ENCODE results near the gene MACROH2A1. TPM values are rescaled to one million over a fixed set of nuclear protein-coding genes. Genes with fewer than 3 reads are reported as not detected.
"Not testable (repeated sequence)": the region's sequence is repeated elsewhere in the genome, so short reads cannot be mapped to it uniquely, and the experiment has no call there.

MACROH2A1 gene
- total RNA-seq, 1 donor from 2014 or later, result 390 TPM

DNA sequence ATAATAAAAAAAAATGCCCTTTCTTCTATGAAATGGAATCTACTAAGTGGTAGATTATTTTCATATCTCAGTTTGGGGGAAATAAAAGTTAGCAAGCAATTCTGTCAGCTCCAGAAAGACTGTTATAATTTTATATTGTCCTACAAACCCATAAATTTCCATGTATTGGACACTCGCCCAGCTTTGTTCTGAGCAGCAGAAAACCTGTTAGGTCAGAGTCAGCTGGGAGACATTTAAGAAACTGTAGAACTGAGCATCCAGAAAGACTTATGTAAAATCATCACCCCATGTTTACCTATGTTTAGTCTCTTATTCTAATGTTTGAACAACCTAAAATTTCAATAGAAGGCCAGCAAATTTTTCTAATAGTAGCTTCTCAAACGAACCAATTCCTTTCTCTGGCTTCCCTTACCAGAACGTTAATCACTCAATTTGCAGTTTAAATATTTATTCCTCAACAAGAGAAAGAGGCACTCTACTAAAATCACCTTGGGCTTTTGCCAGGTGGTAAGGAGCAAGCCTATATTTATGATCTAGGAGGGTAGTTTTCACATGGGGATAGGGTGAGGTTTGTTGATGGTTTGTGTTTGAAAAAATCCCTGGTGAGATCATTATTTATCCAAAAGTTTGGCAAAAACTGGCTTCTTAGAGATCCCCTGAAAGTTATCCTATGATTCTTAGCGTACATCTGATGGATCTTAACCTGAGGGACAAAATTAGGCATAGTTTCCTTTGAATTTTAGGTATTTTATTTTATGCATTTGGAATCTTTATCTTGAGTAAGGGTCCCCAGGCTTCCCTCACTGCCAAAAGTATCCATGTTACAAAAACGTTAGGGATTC is 34.4 kb downstream of the MACROH2A1 start:
- TF ChIP-seq, protein P1, sequence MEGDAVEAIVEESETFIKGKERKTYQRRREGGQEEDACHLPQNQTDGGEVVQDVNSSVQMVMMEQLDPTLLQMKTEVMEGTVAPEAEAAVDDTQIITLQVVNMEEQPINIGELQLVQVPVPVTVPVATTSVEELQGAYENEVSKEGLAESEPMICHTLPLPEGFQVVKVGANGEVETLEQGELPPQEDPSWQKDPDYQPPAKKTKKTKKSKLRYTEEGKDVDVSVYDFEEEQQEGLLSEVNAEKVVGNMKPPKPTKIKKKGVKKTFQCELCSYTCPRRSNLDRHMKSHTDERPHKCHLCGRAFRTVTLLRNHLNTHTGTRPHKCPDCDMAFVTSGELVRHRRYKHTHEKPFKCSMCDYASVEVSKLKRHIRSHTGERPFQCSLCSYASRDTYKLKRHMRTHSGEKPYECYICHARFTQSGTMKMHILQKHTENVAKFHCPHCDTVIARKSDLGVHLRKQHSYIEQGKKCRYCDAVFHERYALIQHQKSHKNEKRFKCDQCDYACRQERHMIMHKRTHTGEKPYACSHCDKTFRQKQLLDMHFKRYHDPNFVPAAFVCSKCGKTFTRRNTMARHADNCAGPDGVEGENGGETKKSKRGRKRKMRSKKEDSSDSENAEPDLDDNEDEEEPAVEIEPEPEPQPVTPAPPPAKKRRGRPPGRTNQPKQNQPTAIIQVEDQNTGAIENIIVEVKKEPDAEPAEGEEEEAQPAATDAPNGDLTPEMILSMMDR (conservative IDR thresholded peaks at IDR 0.05; ENCODE audit: low read depth, low read length), result no peak
- H3K4me3 ChIP-seq (ENCODE audit: low read depth, low read length), result no peak overlapping the region
- no peak for DNase-seq (ENCODE audit: low read depth)

DNA sequence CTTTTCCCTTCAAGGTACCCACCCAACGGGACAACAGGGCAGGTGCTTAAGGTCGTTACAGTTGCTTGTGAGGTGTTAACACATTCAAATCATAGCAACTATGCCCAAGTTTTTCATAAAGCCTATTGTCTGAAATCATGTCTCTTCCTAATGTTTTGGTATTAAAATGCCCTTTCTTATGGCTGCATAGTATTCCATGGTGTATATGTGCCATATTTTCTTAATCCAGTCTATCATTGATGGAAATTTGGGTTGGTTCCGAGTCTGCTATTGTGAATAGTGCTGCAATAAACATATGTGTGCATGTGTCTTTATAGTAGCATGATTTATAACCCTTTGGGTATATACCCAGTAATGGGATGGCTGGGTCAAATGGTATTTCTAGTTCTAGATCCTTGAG is 35.7 kb downstream of the MACROH2A1 start:
- H3K4me3 ChIP-seq (ENCODE audit: low read depth, low read length); DNase-seq (ENCODE audit: low read depth): not testable (repeated sequence)

DNA sequence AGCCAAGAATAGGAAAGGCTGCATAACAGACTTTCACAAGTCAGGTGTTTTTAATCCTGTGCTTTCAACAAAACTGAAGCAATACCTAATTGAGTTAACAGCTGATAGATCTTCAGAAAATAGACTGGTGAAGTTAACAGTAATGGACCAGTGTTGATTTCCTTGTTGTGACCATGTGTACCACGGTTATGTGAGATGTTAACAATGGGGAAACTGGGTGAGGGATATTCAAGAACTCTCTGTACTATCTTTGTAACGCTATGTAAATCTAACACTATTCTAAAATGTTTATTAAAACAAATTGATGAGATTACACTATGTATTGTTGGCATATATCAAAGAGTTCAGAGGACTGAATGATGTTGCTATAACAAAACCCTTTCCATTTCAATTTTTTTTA is 36.9 kb downstream of the MACROH2A1 start:
- TF ChIP-seq, protein P1 (conservative IDR thresholded peaks at IDR 0.05; ENCODE audit: low read depth, low read length), result no peak
- no peak overlapping the region for H3K4me3 ChIP-seq (ENCODE audit: low read depth, low read length)
- DNase-seq (ENCODE audit: low read depth), result no peak

DNA sequence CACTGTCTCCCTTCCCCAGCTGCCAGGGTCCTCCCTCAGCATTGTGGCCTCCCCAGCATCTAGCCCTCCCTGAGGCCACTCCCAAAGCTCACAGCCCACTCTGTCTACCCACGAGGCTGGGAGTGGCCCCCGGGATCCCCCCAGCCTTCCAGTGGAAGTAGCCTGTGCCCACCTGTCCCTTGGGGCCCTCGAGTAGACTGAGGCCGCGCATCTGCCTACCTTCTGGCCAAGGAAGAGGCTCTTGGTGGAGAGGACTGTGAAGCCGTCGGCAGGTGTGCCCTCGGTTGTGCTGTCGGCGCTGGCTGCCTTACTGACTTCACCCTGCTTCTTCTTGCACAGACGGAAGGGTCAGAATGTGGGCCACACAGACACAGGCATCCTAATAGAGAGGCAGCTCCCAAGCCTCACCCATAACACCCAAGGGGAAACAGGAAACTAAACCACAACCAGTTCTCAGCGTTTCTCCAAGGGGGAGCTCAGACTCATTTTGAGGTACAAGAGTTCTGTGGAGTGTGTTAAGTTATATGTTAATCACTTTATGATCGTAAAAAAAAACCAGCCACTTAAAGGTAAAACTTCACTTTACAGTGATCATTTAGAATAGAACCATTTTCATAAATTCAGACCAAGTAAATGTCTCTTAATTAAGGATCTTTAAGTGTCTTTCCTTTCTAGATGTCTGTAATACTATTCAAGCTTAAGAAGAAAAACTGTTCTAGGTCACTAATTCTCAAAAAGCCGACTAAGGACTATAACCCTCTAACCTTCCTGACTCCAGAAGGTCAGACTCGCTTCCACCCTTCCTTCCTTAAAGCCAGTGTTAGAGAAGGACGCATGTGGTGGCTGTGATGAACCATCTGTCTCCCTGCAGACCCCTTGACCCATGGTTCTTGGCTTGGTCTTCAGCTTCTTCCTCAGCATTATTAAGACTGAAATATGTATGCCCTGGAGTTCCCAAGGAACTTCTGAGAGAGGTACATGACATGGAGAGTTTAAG is 38.5 kb downstream of the MACROH2A1 start:
- no peak overlapping the region for H3K4me3 ChIP-seq (ENCODE audit: low read depth, low read length)
- DNase-seq (ENCODE audit: low read depth), result no peak
- TF ChIP-seq, protein P1 (conservative IDR thresholded peaks at IDR 0.05; ENCODE audit: low read depth, low read length), result no peak

DNA sequence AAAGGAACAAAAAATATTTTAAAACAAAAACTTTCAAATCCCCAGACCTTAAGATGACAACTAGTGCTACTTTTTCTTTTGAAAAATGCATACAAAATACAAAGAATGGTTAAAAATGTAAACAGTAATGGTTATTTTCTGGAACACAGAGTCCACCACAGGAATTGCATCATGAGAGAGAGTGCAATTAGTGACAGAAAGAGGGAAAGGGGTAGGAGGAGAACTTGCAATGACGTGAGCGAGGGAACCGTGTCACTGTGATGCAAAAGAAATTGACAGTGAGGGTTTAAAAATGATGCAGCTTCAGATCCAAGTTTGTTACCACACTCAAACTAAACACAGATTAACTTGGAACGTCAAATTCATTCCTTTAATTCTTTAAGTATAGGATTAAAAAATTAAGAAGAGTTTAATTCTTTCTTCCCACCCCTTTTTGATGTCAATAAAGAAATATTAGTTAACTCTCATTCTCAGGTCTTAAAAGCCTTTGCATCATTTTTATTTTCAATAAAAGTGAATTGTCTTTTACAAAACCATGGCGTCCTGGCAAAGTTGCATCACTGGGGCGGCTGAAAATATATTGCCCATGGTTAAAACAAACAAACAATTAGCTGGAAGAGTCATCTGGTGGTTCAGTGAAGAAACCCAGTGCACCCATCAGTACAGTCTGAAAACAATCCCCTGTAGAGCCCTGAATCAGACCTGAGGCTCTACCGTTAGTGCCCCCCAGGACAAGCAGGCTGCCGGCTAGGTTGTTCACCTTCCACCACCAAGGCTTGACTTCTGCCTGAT is 39.5 kb downstream of the MACROH2A1 start:
- TF ChIP-seq, protein P1 (conservative IDR thresholded peaks at IDR 0.05; ENCODE audit: low read depth, low read length), result no peak
- DNase-seq (ENCODE audit: low read depth), result no peak
- H3K4me3 ChIP-seq (ENCODE audit: low read depth, low read length), result no peak overlapping the region

DNA sequence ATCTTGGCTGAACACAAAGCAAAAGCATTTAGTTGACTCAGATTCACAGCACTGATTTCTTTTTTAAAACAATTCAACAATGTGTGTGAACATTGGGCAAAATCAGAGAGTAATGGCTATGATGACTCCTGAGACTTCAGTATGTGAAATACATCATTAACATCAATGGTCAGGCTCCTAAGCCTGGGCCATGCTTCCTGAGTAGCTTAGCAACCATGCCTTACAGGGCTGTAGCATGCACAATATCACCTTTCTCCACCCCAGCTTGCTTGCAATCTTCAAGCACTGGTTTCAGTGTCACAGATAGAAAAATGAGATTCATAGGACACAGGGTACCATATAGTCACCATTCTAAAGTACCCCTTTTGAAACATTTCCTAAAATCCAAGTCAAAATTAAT is 41.3 kb downstream of the MACROH2A1 start:
- no peak overlapping the region for H3K4me3 ChIP-seq (ENCODE audit: low read depth, low read length)
- DNase-seq (ENCODE audit: low read depth), result no peak
- TF ChIP-seq, protein P1 (conservative IDR thresholded peaks at IDR 0.05; ENCODE audit: low read depth, low read length), result no peak
